H1 (cell line): ENCODE results near the gene LRCH2. TPM values are rescaled to one million over a fixed set of nuclear protein-coding genes. Genes with fewer than 3 reads are reported as not detected.

Experiments
- CTCF ChIA-PET: fragments of 300-600 bp; sonication (Branson Sonifier 250); formaldehyde crosslinking; loops from one replicate; lab custom pipeline; 2021; ENCODE audit not compliant: partially characterized antibody; lab: Charles Lee
- POLR2A ChIA-PET: fragments of 300-600 bp; sonication (Branson Sonifier 250); formaldehyde crosslinking; loops from one replicate; lab custom pipeline; 2021; ENCODE audit warnings: inconsistent platforms; ENCODE audit not compliant: partially characterized antibody; lab: Charles Lee
- DNase-seq, 2 experiments: peaks; one replicate each; pipeline versions ENCODE4 v3.0.0 to v3.0.0-alpha.2; 2010 to 2022; ENCODE audit warnings: low spot score in 2 of 2, low read depth in 1 of 2, mixed read lengths in 1 of 2
- FAIRE-seq: peaks from 2 replicates; lab custom pipeline; 2011; peaks lifted over from hg19 to GRCh38; lab: Jason Lieb, UNC
- H2AFZ ChIP-seq: 2 replicates; pipeline ENCODE4 v1.8.1; 2012; ENCODE audit warnings: low read length, inconsistent platforms
- H2AK5ac ChIP-seq: 2 replicates; pipeline ENCODE4 v1.6.1; 2013; ENCODE audit warnings: low read depth, low read length
- H2BK120ac ChIP-seq: replicated peaks from 2 replicates; pipeline ENCODE3; 2013; ENCODE audit warnings: low read depth, low read length, inconsistent platforms
- H2BK12ac ChIP-seq: 2 replicates; pipeline ENCODE4 v1.6.1; 2013; ENCODE audit warnings: low read depth, low read length
- H2BK15ac ChIP-seq: 2 replicates; pipeline ENCODE4 v1.6.1; 2013; ENCODE audit warnings: low read length
- H2BK20ac ChIP-seq: 2 replicates; pipeline ENCODE4 v1.6.1; 2013; ENCODE audit warnings: low read length
- H2BK5ac ChIP-seq: 2 replicates; pipeline ENCODE4 v1.6.1; 2013; ENCODE audit warnings: low read depth, low read length
- H3K14ac ChIP-seq: 2 replicates; pipeline ENCODE4 v1.6.1; 2013; ENCODE audit warnings: inconsistent platforms; ENCODE audit not compliant: insufficient read length
- H3K18ac ChIP-seq: 2 replicates; pipeline ENCODE4 v1.6.1; 2013; ENCODE audit warnings: low read length; ENCODE audit errors: extremely low read depth
- H3K23ac ChIP-seq: 2 replicates; pipeline ENCODE4 v1.6.1; 2013; ENCODE audit warnings: inconsistent platforms; ENCODE audit not compliant: insufficient read length
- H3K23me2 ChIP-seq: 2 replicates; pipeline ENCODE4 v1.6.1; 2013; ENCODE audit warnings: low read depth, low read length
- H3K27ac ChIP-seq: 2 replicates; pipeline ENCODE4 v1.6.1; 2011; ENCODE audit warnings: low read depth, low read length, inconsistent platforms
- H3K27me3 ChIP-seq, 4 experiments: replicated peaks in 1 of 4; 1 replicate in 1 of 4; 2 replicates in 3 of 4; pipeline versions ENCODE4 v1.6.1 to v1.8.1; 2011 to 2013; ENCODE audit warnings: low read length in 3 of 4, mild to moderate bottlenecking in 3 of 4, inconsistent platforms in 2 of 4, mixed read lengths in 2 of 4, moderate library complexity in 1 of 4; ENCODE audit not compliant: control insufficient read depth in 3 of 4, insufficient read depth in 3 of 4; ENCODE audit errors: extremely low read depth in 1 of 4
- H3K36me3 ChIP-seq, 4 experiments: 2 replicates each; pipeline versions ENCODE4 v1.6.1 to v1.8.1; 2011 to 2013; ENCODE audit warnings: mild to moderate bottlenecking in 4 of 4, low read length in 3 of 4, moderate library complexity in 2 of 4, control low read depth in 1 of 4, inconsistent platforms in 1 of 4; ENCODE audit not compliant: insufficient read depth in 4 of 4, control insufficient read depth in 2 of 4
- H3K4ac ChIP-seq: replicated peaks from 2 replicates; pipeline ENCODE3; 2013; ENCODE audit warnings: low read length, low read depth, mixed read lengths, inconsistent platforms; ENCODE audit not compliant: insufficient read length
- H3K4me1 ChIP-seq, 4 experiments: replicated peaks in 1 of 4; 1 replicate in 1 of 4; 2 replicates in 3 of 4; pipeline versions ENCODE4 v1.6.1 to v1.8.1; 2011 to 2013; ENCODE audit warnings: low read length in 3 of 4, inconsistent platforms in 2 of 4, mixed read lengths in 1 of 4; ENCODE audit not compliant: insufficient read depth in 4 of 4, control insufficient read depth in 3 of 4
- H3K4me2 ChIP-seq, 2 experiments: 2 replicates each; pipeline versions ENCODE4 v1.6.1 to v1.8.1; 2011 to 2013; ENCODE audit warnings: low read depth in 2 of 2, low read length in 2 of 2, control low read depth in 1 of 2, inconsistent platforms in 1 of 2, mild to moderate bottlenecking in 1 of 2; ENCODE audit not compliant: insufficient read depth in 1 of 2
- H3K4me3 ChIP-seq, 4 experiments: fragments of 200-600, 300-600 bp in 1 of 4; sonication (generic), shearing (Covaris generic), sonication (Bioruptor Twin) in 1 of 4; 2 replicates each; pipeline versions ENCODE4 v1.5.1 to v1.8.1; 2011 to 2016; ENCODE audit warnings: low read length in 4 of 4, low read depth in 3 of 4, control low read depth in 2 of 4, inconsistent platforms in 2 of 4, mild to moderate bottlenecking in 2 of 4, mixed read lengths in 1 of 4, moderate library complexity in 1 of 4; ENCODE audit not compliant: insufficient read depth in 2 of 4; ENCODE audit errors: extremely low read depth in 1 of 4
- H3K56ac ChIP-seq: replicated peaks from 2 replicates; pipeline ENCODE3; 2013; ENCODE audit warnings: low read depth, mild to moderate bottlenecking, mixed read lengths, low read length, inconsistent platforms; ENCODE audit not compliant: insufficient read length
- H3K79me1 ChIP-seq: 2 replicates; pipeline ENCODE4 v1.6.1; 2013; ENCODE audit warnings: low read depth, low read length, control low read depth
- H3K79me2 ChIP-seq, 2 experiments: 2 replicates each; pipeline versions ENCODE4 v1.6.1 to v1.8.1; 2012 to 2013; ENCODE audit warnings: low read length in 2 of 2, mild to moderate bottlenecking in 2 of 2, inconsistent platforms in 1 of 2; ENCODE audit not compliant: insufficient read depth in 2 of 2, control insufficient read depth in 1 of 2
- H3K9ac ChIP-seq, 4 experiments: replicated peaks in 1 of 4; 1 replicate in 1 of 4; 2 replicates in 3 of 4; pipeline versions ENCODE4 v1.6.1 to v1.8.1; 2011 to 2013; ENCODE audit warnings: low read depth in 3 of 4, low read length in 3 of 4, control low read depth in 2 of 4, mild to moderate bottlenecking in 2 of 4, moderate library complexity in 2 of 4, inconsistent platforms in 1 of 4; ENCODE audit errors: extremely low read depth in 1 of 4
- H3K9me3 ChIP-seq, 2 experiments: 2 replicates each; pipeline versions ENCODE4 v1.6.1 to v1.8.1; 2012 to 2013; ENCODE audit warnings: mild to moderate bottlenecking in 2 of 2, moderate library complexity in 2 of 2, control low read depth in 1 of 2, inconsistent platforms in 1 of 2, low read depth in 1 of 2, low read length in 1 of 2, mixed read lengths in 1 of 2; ENCODE audit not compliant: insufficient read depth in 2 of 2
- H4K20me1 ChIP-seq, 2 experiments: replicated peaks in 1 of 2; 2 replicates each; pipeline versions ENCODE3 to v1.8.1; 2011 to 2013; ENCODE audit warnings: inconsistent platforms in 2 of 2, low read length in 2 of 2, mild to moderate bottlenecking in 1 of 2; ENCODE audit not compliant: insufficient read depth in 2 of 2, control insufficient read depth in 1 of 2
- H4K5ac ChIP-seq: 2 replicates; pipeline ENCODE4 v1.6.1; 2013; ENCODE audit warnings: low read length, low read depth, mixed read lengths, inconsistent platforms; ENCODE audit not compliant: insufficient read length
- H4K8ac ChIP-seq: 2 replicates; pipeline ENCODE4 v1.8.0; 2013; ENCODE audit warnings: mild to moderate bottlenecking, moderate library complexity, low read length, inconsistent platforms; ENCODE audit not compliant: insufficient read depth; ENCODE audit errors: extremely low read depth
- H4K91ac ChIP-seq: replicated peaks from 2 replicates; pipeline ENCODE3; 2013; ENCODE audit warnings: low read length, mixed read lengths, inconsistent platforms; ENCODE audit not compliant: insufficient read length
- ATF3 ChIP-seq: IDR thresholded peaks from 2 replicates; pipeline ENCODE4 v1.6.1; 2011; ENCODE audit warnings: low read depth, mild to moderate bottlenecking, low read length; ENCODE audit not compliant: insufficient read depth
- EGR1 ChIP-seq: IDR thresholded peaks from 2 replicates; pipeline ENCODE4 v1.6.1; 2011; ENCODE audit warnings: low read depth, low read length, borderline replicate concordance
- EZH2 ChIP-seq: fragments of 200-600 bp; sonication (generic); IDR thresholded peaks from 2 replicates; pipeline ENCODE4 v1.7.1; 2012; ENCODE audit warnings: low read depth, mild to moderate bottlenecking, moderate library complexity, low read length, inconsistent platforms; ENCODE audit not compliant: severe bottlenecking
- FOSL1 ChIP-seq: IDR thresholded peaks from 2 replicates; pipeline ENCODE4 v1.6.1; 2011; ENCODE audit warnings: mild to moderate bottlenecking, low read depth, low read length, moderate library complexity; ENCODE audit not compliant: insufficient read depth
- KDM5A ChIP-seq: fragments of 200-600 bp; IDR thresholded peaks from 2 replicates; pipeline ENCODE4 v1.7.1; 2012; ENCODE audit warnings: mild to moderate bottlenecking, low read length, inconsistent platforms, mixed read lengths
- NANOG ChIP-seq: IDR thresholded peaks from 2 replicates; pipeline ENCODE4 v1.6.1; 2011; ENCODE audit warnings: low read length, low read depth, mild to moderate bottlenecking, inconsistent platforms; ENCODE audit not compliant: insufficient read depth, poor library complexity, severe bottlenecking
- NRF1 ChIP-seq: IDR thresholded peaks from 2 replicates; pipeline ENCODE4 v1.6.1; 2011; ENCODE audit warnings: mild to moderate bottlenecking, low read depth, low read length, improper control_type of control experiment
- POLR2AphosphoS5 ChIP-seq: IDR thresholded peaks from 2 replicates; pipeline ENCODE4 v1.6.1; 2011; ENCODE audit warnings: low read depth, low read length
- SAP30 ChIP-seq: fragments of 300-600 bp; sonication (generic); IDR thresholded peaks from 2 replicates; pipeline ENCODE4 v1.7.1; 2012; ENCODE audit warnings: low read length, moderate library complexity, mild to moderate bottlenecking, inconsistent platforms; ENCODE audit not compliant: insufficient read depth, insufficient replicate concordance
- SIX5 ChIP-seq: IDR thresholded peaks from 2 replicates; pipeline ENCODE4 v1.6.1; 2011; ENCODE audit warnings: mild to moderate bottlenecking, low read depth, low read length
- SP2 ChIP-seq: IDR thresholded peaks from 2 replicates; pipeline ENCODE4 v1.6.1; 2012; ENCODE audit warnings: mild to moderate bottlenecking, low read length, inconsistent platforms
- SP4 ChIP-seq: IDR thresholded peaks from 2 replicates; pipeline ENCODE4 v1.6.1; 2012; ENCODE audit warnings: low read length, inconsistent platforms
- SRF ChIP-seq: IDR thresholded peaks from 2 replicates; pipeline ENCODE4 v1.6.1; 2011; ENCODE audit warnings: mild to moderate bottlenecking, low read depth, low read length, moderate library complexity
- USF2 ChIP-seq: IDR thresholded peaks from 2 replicates; pipeline ENCODE4 v1.6.1; 2011; ENCODE audit warnings: low read length, improper control_type of control experiment
- polyA plus RNA-seq, 7 experiments: library from polyadenylated mRNA; depleted of rRNA in 3 of 7; stranded (reverse) in 5 of 7; unstranded in 2 of 7; fragments of >200 nt in 5 of 7; fragments of 200-250 nt in 2 of 7; gene quantifications; 1 replicate in 5 of 7; 2 replicates in 1 of 7; 4 replicates in 1 of 7; pipeline versions ENCODE4 v1.2.1 to v1.2.3, GENCODE V29; 2011 to 2013; ENCODE audit warnings: missing spikeins in 2 of 7, mixed read lengths in 2 of 7
- total RNA-seq: library from RNA; stranded (reverse); fragmentation: NEBNext Ultra II Directional; extraction: Animal tissue kit (Norgen Biotek cat#: 25700); gene quantifications from 2 replicates; pipeline ENCODE4 v1.2.1, GENCODE V29; 2021

The LRCH2 gene
- total and polyA plus RNA-seq, 2 of the 8 experiments (the other 6 are each of a cell fraction or from before 2014, with no cell fraction given), result 1.5 to 5.5 TPM

GRCh38 chrX:115142057-115142456, 91.8 kb downstream of the LRCH2 start:
- no peak overlapping the region for H3K4me3 ChIP-seq
- no peak overlapping the region for H3K4me2 ChIP-seq
- H4K20me1 ChIP-seq, result no peaks in the 10 kb centered on the region
- H3K27me3 ChIP-seq, result no peaks in the 10 kb centered on the region
- no peak overlapping the region for H3K27ac ChIP-seq
- H3K23me2 ChIP-seq, result no peaks in the 10 kb centered on the region
- no peak overlapping the region for H3K9ac ChIP-seq
- no peak overlapping the region for H2BK15ac ChIP-seq
- DNase-seq (no peak), FAIRE-seq (no peak)
- H4K8ac ChIP-seq, result no peak overlapping the region
- H2AK5ac ChIP-seq, result no peak overlapping the region
- peaks cover 0 to 8% (median 1%) of the 10 kb centered on the region in 4 experiments; a peak in 2 of 8 replicates for H3K36me3 ChIP-seq
- H2BK20ac ChIP-seq, result no peak overlapping the region
- CTCF ChIA-PET, result interaction anchor here (1.0 kb wide), 1 partner anchor 29 kb away, joined by 3 read pairs; no protein-coding TSS in a partner anchor
- H3K79me2 ChIP-seq, result no peaks in the 10 kb centered on the region
- H4K91ac ChIP-seq, result no peak overlapping the region
- H4K5ac ChIP-seq, result no peak overlapping the region
- no peak overlapping the region for H2BK120ac ChIP-seq
- H3K14ac ChIP-seq, result no peak overlapping the region
- H3K4me1 ChIP-seq, result no peaks in the 10 kb centered on the region
- POLR2A ChIA-PET, result no interaction called here
- H3K23ac ChIP-seq, result no peak overlapping the region
- H3K56ac ChIP-seq, result no peak overlapping the region
- no peaks in the 10 kb centered on the region for H3K79me1 ChIP-seq
- no peak overlapping the region for H2AFZ ChIP-seq
- H3K18ac ChIP-seq, result no peak overlapping the region
- H3K9me3 ChIP-seq, result no peaks in the 10 kb centered on the region
- no peak overlapping the region for H3K4ac ChIP-seq
- H2BK5ac ChIP-seq, result no peak overlapping the region
- H2BK12ac ChIP-seq, result no peak overlapping the region
- TF ChIP-seq FOSL1, result no peak
- no peak for TF ChIP-seq NRF1
- no peak for TF ChIP-seq EZH2
- no peak for TF ChIP-seq NANOG
- TF ChIP-seq ATF3, result no peak
- no peak for TF ChIP-seq SRF
- TF ChIP-seq USF2, result no peak
- TF ChIP-seq SP4, result no peak
- no peak for TF ChIP-seq SIX5
- TF ChIP-seq SP2, result no peak
- no peak for TF ChIP-seq KDM5A
- TF ChIP-seq SAP30, result no peak
- no peak for TF ChIP-seq EGR1
- TF ChIP-seq POLR2AphosphoS5, result no peak
